ENCODE data around the gene PSG6. TPM values are rescaled to one million over a fixed set of nuclear protein-coding genes. Genes with fewer than 3 reads are reported as not detected.
A peak's percentile ranks its signal among the peaks of the same experiment; 100 is the strongest.
"Not testable (repeated sequence)": the region's sequence is repeated elsewhere in the genome, so short reads cannot be mapped to it uniquely, and the experiment has no call there.

Gene PSG6
- total RNA-seq, 1 donor from 2014 or later, result not detected

- not testable (repeated sequence) for DNase-seq (ENCODE audit: low read depth in 2 of 2)
Observed at GRCh38 chr19:42853231-42853630, 64.5 kb downstream of the PSG6 start.

DNA sequence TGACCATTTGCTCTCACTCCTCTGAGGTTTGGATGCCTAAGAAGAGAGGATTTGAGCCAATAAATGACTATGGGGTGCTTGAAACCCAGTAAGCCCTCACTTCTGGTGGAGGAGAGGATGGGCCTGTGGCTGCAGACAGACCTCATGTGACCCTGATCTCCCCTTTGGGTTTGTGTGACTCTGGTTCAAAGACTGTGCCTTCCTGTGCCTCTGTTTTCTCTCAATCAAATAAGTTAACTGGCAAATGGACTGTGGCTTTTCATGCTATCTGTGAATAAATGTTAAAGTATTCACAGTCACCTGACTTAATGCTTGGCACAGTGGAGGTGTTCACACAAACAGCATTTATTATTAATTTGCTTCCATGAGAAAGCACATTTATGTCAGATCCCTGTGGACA, 64.9 kb downstream of the PSG6 start:
- DNase-seq (ENCODE audit: low read depth in 2 of 2), result peak in 1 of 2 donors; percentile 24

Other genes with a start within 250 kb of the PSG6 start
- under 0.01 and 0.13 TPM in 2 replicates for gene PSG3, start 177.4 kb downstream of the PSG6 start, total RNA-seq
- 0.26 and 0.51 TPM in 2 replicates for gene PSG8, start 152.2 kb downstream of the PSG6 start, total RNA-seq
- gene PSG1, start 38.2 kb downstream of the PSG6 start, total RNA-seq, result 0.13 and 0.76 TPM in 2 replicates
- gene PSG7, start 19.3 kb upstream of the PSG6 start, total RNA-seq, result under 0.01 TPM in 1 of 2 replicates, not detected in the other
- 0.13 TPM in 2 replicates for gene PSG11, start 108.6 kb upstream of the PSG6 start, total RNA-seq
- not detected in 2 replicates for gene PSG2, start 164.8 kb upstream of the PSG6 start, total RNA-seq